ENCODE results near the gene CBFB.

- TF ChIP-seq CTCF (IDR thresholded peaks at IDR 0.05) (no peak), POLR2A (IDR thresholded peaks at IDR 0.05) (no peak)
These were observed 55.5 kb downstream of the CBFB start for GRCh38 chr16:67084345-67085028.

Measured in right lobe of liver (tissue), 4 donors.